ENCODE measurements around the gene SHOC2.

DNA sequence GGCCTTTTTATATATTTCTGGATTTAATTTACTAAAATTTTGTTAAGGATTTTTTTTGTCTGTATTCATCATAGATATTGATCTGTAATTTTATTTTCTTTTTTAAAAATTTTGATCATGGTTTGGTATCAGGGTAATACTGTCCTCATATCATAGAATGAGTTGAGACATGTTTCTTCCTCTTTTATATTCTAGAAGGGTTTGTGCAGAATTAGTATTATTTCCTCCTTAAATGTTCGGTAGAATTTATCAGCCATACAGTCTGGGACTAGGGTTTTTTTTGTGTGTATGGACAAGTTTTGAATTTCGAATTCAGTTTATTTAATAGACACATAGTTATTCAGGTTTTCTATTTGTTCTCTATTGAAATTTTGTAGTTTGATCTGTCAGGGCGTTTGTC, 54.0 kb downstream of the SHOC2 start:
- no peak for TF ChIP-seq CTCF (IDR thresholded peaks at IDR 0.05)
- TF ChIP-seq POLR2A (IDR thresholded peaks at IDR 0.05) = no peak

Data from ovary (tissue), 3 donors.